Measurements from ENCODE around the gene TMEM178B.
"Not testable (repeated sequence)": the region's sequence is repeated elsewhere in the genome, so short reads cannot be mapped to it uniquely, and the experiment has no call there.

The TMEM178B gene

GRCh38 chr7:141160246-141160860 lies 86.5 kb downstream of the TMEM178B start:
- H3K27ac ChIP-seq: no peak overlapping the region
- no peak for DNase-seq (ENCODE audit: low spot score)
- CTCF ChIA-PET: interaction anchor here (0.6 kb wide), 1 partner anchor 490 kb away, joined by 3 read pairs; no protein-coding TSS in a partner anchor
- TF ChIP-seq, protein P1, sequence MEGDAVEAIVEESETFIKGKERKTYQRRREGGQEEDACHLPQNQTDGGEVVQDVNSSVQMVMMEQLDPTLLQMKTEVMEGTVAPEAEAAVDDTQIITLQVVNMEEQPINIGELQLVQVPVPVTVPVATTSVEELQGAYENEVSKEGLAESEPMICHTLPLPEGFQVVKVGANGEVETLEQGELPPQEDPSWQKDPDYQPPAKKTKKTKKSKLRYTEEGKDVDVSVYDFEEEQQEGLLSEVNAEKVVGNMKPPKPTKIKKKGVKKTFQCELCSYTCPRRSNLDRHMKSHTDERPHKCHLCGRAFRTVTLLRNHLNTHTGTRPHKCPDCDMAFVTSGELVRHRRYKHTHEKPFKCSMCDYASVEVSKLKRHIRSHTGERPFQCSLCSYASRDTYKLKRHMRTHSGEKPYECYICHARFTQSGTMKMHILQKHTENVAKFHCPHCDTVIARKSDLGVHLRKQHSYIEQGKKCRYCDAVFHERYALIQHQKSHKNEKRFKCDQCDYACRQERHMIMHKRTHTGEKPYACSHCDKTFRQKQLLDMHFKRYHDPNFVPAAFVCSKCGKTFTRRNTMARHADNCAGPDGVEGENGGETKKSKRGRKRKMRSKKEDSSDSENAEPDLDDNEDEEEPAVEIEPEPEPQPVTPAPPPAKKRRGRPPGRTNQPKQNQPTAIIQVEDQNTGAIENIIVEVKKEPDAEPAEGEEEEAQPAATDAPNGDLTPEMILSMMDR (conservative IDR thresholded peaks at IDR 0.05; ENCODE audit: low read depth): no peak
- POLR2A ChIA-PET (ENCODE audit: low non-redundant PET): no interaction called here

DNA sequence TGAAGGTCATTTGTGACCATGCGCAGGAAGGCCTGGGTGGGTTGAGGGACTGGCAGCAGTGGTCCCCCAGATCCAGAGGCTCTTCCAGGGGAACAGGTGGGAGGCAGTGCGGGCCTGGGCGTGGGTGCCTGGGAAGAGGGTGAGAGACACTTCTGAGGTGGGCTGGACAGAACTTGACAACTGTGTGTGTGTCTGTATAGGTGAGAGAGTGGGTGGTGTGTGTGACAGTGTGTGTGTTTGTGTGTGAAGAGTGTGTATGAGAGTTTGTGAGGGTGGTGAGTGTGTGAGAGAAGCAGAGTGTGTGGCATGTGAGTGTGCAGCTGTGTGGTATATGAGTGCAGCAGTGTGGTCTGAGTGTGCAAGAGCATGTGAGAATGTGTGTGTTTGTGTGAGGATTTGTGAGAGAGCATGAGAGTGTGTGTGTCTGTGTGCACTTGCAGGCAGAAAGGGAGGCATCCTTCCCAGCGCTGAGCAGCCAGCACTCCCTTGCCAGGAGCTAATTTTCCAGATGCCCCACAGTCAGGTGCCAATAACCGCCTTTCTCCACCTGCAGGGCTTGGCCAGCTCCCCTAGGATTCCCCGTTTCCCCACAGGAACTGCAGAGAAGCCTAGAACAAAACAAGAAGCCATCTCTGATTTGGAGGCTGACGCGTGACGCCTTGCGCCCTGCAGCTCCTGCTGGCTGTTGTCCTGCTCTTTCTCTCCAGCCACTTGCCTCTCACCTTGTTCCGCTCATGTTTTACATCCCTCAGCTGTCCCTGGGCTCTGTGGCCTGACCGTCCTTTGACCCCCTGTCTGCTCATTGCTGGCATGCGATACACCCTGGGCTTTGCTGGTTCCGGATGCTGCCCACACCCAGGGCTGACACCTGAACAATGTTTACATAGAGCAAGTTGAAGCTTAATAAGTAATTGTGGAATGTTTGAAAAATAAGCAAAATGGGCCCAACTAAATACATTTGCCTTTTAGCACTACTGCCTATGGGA lies 88.0 kb downstream of the TMEM178B start:
- POLR2A ChIA-PET (ENCODE audit: low non-redundant PET): no interaction called here
- no peak for DNase-seq (ENCODE audit: low spot score)

GRCh38 chr7:141165521-141165920 lies 91.7 kb downstream of the TMEM178B start:
- no peak for DNase-seq (ENCODE audit: low spot score)
- CTCF ChIA-PET: no interaction called here
- no peak overlapping the region for H3K27ac ChIP-seq
- TF ChIP-seq, protein P1 (conservative IDR thresholded peaks at IDR 0.05; ENCODE audit: low read depth): no peak
- POLR2A ChIA-PET (ENCODE audit: low non-redundant PET): no interaction called here

More for the DNA sequence above, 88.0 kb downstream of the TMEM178B start:
- no peak overlapping the region for H3K27ac ChIP-seq
- CTCF ChIA-PET: interaction anchor here (0.6 kb wide), 1 partner anchor 94 kb away, joined by 4 read pairs; no protein-coding TSS in a partner anchor
- TF ChIP-seq, protein P1 (conservative IDR thresholded peaks at IDR 0.05; ENCODE audit: low read depth): no peak

DNA sequence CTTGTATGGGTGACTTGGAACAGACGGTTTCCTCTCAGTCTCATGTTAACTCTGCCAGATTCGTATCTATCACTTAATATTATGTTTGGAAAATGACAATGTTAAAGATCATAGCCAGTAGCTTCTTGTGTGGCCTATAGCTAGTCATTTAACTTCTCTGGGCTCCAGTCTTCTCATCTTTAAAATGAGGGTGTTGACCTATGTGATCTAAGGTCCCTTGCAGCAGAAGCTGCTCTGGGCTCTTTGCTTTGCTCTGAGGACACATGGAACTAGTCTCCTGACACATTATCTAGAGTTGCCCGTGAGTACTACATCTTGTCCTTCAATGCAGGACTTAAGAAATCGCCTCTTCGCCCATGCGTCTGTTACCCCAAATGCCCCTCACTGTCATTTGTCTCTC lies 93.1 kb downstream of the TMEM178B start:
- no peak overlapping the region for H3K27ac ChIP-seq
- DNase-seq (ENCODE audit: low spot score): no peak
- POLR2A ChIA-PET (ENCODE audit: low non-redundant PET): no interaction called here
- CTCF ChIA-PET: no interaction called here
- TF ChIP-seq, protein P1 (conservative IDR thresholded peaks at IDR 0.05; ENCODE audit: low read depth): no peak

DNA sequence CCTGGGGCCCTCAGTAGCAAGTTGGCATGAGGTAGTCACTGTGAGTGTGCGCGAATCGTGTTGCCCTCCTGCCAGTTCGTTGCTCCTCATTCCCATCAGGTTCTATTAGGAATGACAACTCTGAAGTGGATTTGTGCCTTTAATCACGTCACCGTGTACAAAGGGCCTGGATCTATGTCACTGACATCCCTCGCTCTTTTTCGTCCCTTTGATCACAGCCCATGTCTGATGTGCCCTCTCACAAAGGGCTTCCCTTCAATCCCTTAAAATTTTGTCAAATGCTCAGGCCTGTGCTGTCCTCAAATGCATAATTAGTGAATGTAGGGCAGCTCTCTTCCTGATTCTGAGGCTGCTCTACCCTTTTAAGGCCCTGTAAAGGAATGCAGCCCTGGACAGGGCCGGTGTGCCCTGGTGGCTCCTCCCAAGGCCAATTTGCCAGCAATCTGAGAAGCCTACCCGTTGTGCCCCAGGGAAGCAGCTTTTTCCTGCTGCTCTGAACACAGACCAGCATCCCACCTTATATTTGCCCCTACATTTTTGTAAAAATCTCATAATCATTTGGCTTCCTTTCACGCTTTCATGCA lies 93.6 kb downstream of the TMEM178B start:
- ChIA-PET POLR2A (ENCODE audit: low non-redundant PET) (no interaction called here), CTCF (no interaction called here)
- no peak overlapping the region for H3K27ac ChIP-seq
- DNase-seq (ENCODE audit: low spot score): no peak
- TF ChIP-seq, protein P1 (conservative IDR thresholded peaks at IDR 0.05; ENCODE audit: low read depth): no peak

GRCh38 chr7:141169157-141169556 lies 95.3 kb downstream of the TMEM178B start:
- CTCF ChIA-PET; DNase-seq (ENCODE audit: low spot score); POLR2A ChIA-PET (ENCODE audit: low non-redundant PET); H3K27ac ChIP-seq: not testable (repeated sequence)

DNA sequence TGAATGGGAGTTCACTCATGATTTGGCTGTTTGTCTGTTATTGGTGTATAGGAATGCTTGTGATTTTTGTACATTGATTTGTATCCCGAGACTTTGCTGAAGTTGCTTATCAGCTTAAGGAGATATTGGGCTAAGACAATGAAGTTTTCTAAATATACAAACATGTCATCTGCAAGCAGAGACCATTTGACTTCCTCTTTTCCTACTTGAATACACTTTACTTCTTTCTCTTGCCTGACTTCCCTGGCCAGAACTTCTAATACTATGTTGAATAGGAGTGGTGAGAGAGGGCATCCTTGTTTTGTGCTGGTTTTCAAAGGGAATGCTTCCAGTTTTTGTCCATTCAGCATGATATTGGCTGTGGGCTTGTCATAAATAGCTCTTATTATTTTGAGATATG lies 101.9 kb downstream of the TMEM178B start:
- POLR2A ChIA-PET (ENCODE audit: low non-redundant PET); DNase-seq (ENCODE audit: low spot score); H3K27ac ChIP-seq: not testable (repeated sequence)
- CTCF ChIA-PET: interaction anchor here (0.7 kb wide), 1 partner anchor 45 kb away, joined by 3 read pairs; no protein-coding TSS in a partner anchor

GRCh38 chr7:141177120-141177519 lies 103.3 kb downstream of the TMEM178B start:
- H3K27ac ChIP-seq; CTCF ChIA-PET; DNase-seq (ENCODE audit: low spot score); POLR2A ChIA-PET (ENCODE audit: low non-redundant PET): not testable (repeated sequence)
